ENCODE measurements around the gene DOCK6. TPM values are rescaled to one million over a fixed set of nuclear protein-coding genes. Genes with fewer than 3 reads are reported as not detected.
A peak's percentile ranks its signal among the peaks of the same experiment; 100 is the strongest.
"Not testable (repeated sequence)": the region's sequence is repeated elsewhere in the genome, so short reads cannot be mapped to it uniquely, and the experiment has no call there.

Gene DOCK6
- total RNA-seq, 1 donor from 2014 or later: 43.2 TPM

GRCh38 chr19:11190501-11190900 is 71.8 kb downstream of the DOCK6 start:
- H3K4me3 ChIP-seq: peak overlapping the region; percentile 84
- H3K4me1 ChIP-seq: peaks cover 100% of the 10 kb centered on the region
- H3K27me3 ChIP-seq (ENCODE audit: low read depth): no peaks in the 10 kb centered on the region
- DNase-seq: no peak
- H3K36me3 ChIP-seq: peaks cover 65% of the 10 kb centered on the region
- no peaks in the 10 kb centered on the region for H3K9me3 ChIP-seq (replicated peaks)
- TF ChIP-seq, protein P1, sequence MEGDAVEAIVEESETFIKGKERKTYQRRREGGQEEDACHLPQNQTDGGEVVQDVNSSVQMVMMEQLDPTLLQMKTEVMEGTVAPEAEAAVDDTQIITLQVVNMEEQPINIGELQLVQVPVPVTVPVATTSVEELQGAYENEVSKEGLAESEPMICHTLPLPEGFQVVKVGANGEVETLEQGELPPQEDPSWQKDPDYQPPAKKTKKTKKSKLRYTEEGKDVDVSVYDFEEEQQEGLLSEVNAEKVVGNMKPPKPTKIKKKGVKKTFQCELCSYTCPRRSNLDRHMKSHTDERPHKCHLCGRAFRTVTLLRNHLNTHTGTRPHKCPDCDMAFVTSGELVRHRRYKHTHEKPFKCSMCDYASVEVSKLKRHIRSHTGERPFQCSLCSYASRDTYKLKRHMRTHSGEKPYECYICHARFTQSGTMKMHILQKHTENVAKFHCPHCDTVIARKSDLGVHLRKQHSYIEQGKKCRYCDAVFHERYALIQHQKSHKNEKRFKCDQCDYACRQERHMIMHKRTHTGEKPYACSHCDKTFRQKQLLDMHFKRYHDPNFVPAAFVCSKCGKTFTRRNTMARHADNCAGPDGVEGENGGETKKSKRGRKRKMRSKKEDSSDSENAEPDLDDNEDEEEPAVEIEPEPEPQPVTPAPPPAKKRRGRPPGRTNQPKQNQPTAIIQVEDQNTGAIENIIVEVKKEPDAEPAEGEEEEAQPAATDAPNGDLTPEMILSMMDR (IDR thresholded peaks at IDR 0.05; ENCODE audit: borderline replicate concordance): no peak
- intact Hi-C loops (cut with micrococcal nuclease): no loop called here
- H3K27ac ChIP-seq (replicated peaks): peak overlapping the region; percentile 95

- no peaks in the 10 kb centered on the region for H3K27me3 ChIP-seq (ENCODE audit: low read depth)
- peaks cover 89% of the 10 kb centered on the region for H3K4me1 ChIP-seq
- no peak for DNase-seq
- TF ChIP-seq, protein P1 (IDR thresholded peaks at IDR 0.05; ENCODE audit: borderline replicate concordance): no peak
- H3K36me3 ChIP-seq: peaks cover 75% of the 10 kb centered on the region
- H3K4me3 ChIP-seq: no peak overlapping the region
- intact Hi-C loops (cut with micrococcal nuclease): no loop called here
- no peaks in the 10 kb centered on the region for H3K9me3 ChIP-seq (replicated peaks)
- peak overlapping the region; percentile 95 for H3K27ac ChIP-seq (replicated peaks)
These were observed 74.9 kb downstream of the DOCK6 start for GRCh38 chr19:11187441-11187840.

- DNase-seq: no peak
- Histone ChIP-seq H3K4me3 (no peak overlapping the region), H3K36me3 (peaks cover 72% of the 10 kb centered on the region), H3K9me3 (replicated peaks) (no peaks in the 10 kb centered on the region), H3K27me3 (ENCODE audit: low read depth) (no peaks in the 10 kb centered on the region), H3K4me1 (peaks cover 70% of the 10 kb centered on the region), H3K27ac (replicated peaks) (peak overlapping the region; percentile 95)
- TF ChIP-seq, protein P1 (IDR thresholded peaks at IDR 0.05; ENCODE audit: borderline replicate concordance): no peak
- intact Hi-C loops (cut with micrococcal nuclease): no loop called here
These were observed 79.3 kb downstream of the DOCK6 start for GRCh38 chr19:11182994-11183393.

GRCh38 chr19:11181488-11181887 is 80.8 kb downstream of the DOCK6 start:
- no peaks in the 10 kb centered on the region for H3K27me3 ChIP-seq (ENCODE audit: low read depth)
- H3K9me3 ChIP-seq (replicated peaks): no peaks in the 10 kb centered on the region
- peaks cover 72% of the 10 kb centered on the region for H3K36me3 ChIP-seq
- intact Hi-C loops (cut with micrococcal nuclease): no loop called here
- H3K4me1 ChIP-seq: peaks cover 55% of the 10 kb centered on the region
- DNase-seq: no peak
- H3K4me3 ChIP-seq: no peak overlapping the region
- peak overlapping the region; percentile 66 for H3K27ac ChIP-seq (replicated peaks)
- TF ChIP-seq, protein P1 (IDR thresholded peaks at IDR 0.05; ENCODE audit: borderline replicate concordance): no peak

GRCh38 chr19:11180975-11181374 is 81.3 kb downstream of the DOCK6 start:
- peaks cover 72% of the 10 kb centered on the region for H3K36me3 ChIP-seq
- H3K27ac ChIP-seq (replicated peaks): peak overlapping the region; percentile 66
- H3K27me3 ChIP-seq (ENCODE audit: low read depth); intact Hi-C loops (cut with micrococcal nuclease); H3K4me3 ChIP-seq; H3K9me3 ChIP-seq (replicated peaks); DNase-seq: not testable (repeated sequence)
- H3K4me1 ChIP-seq: peaks cover 50% of the 10 kb centered on the region

- no peak overlapping the region for H3K4me3 ChIP-seq
- TF ChIP-seq, protein P1 (IDR thresholded peaks at IDR 0.05; ENCODE audit: borderline replicate concordance): no peak
- intact Hi-C loops (cut with micrococcal nuclease): no loop called here
- H3K36me3 ChIP-seq: peaks cover 72% of the 10 kb centered on the region
- H3K4me1 ChIP-seq: peaks cover 44% of the 10 kb centered on the region
- no peaks in the 10 kb centered on the region for H3K27me3 ChIP-seq (ENCODE audit: low read depth)
- H3K27ac ChIP-seq (replicated peaks): peak overlapping the region; percentile 66
- no peaks in the 10 kb centered on the region for H3K9me3 ChIP-seq (replicated peaks)
- DNase-seq: no peak
These were observed 82.0 kb downstream of the DOCK6 start for GRCh38 chr19:11180346-11180745.

All from left ventricle myocardium inferior (tissue), 1 donor.